COLO668 (cell line): Measurements from ENCODE around the gene CD59.
A peak's percentile ranks its signal among the peaks of the same experiment; 100 is the strongest.
"Not testable (repeated sequence)": the region's sequence is repeated elsewhere in the genome, so short reads cannot be mapped to it uniquely, and the experiment has no call there.

Experiments
- DNase-seq: peaks from one replicate; lab custom pipeline; 2025; ENCODE audit not compliant: unreplicated experiment; lab: John Stamatoyannopoulos, UW

The CD59 gene

GRCh38 chr11:33743291-33743690 lies 7.1 kb upstream of the CD59 start:
- DNase-seq = no peak

GRCh38 chr11:33742249-33742851 lies 6.1 kb upstream of the CD59 start:
- DNase-seq = no peak

GRCh38 chr11:33741806-33742205 lies 5.6 kb upstream of the CD59 start:
- no peak for DNase-seq

GRCh38 chr11:33737362-33737821 lies 1.2 kb upstream of the CD59 start:
- DNase-seq = no peak

- DNase-seq = peak; percentile 36
These were observed 714 bp downstream of the CD59 start for GRCh38 chr11:33735271-33736147.

- DNase-seq = peak; percentile 26
These were observed 1.6 kb downstream of the CD59 start for GRCh38 chr11:33734441-33735270.

- peak; percentile 18 for DNase-seq
These were observed 2.2 kb downstream of the CD59 start for GRCh38 chr11:33733980-33734379.

- no peak for DNase-seq
These were observed 4.3 kb downstream of the CD59 start for GRCh38 chr11:33731723-33732531.

- no peak for DNase-seq
These were observed 5.5 kb downstream of the CD59 start for GRCh38 chr11:33730716-33731115.

- DNase-seq = peak; percentile 19
These were observed 7.1 kb downstream of the CD59 start for GRCh38 chr11:33729072-33729664.

GRCh38 chr11:33727539-33727938 lies 8.7 kb downstream of the CD59 start:
- DNase-seq = not testable (repeated sequence)

GRCh38 chr11:33725496-33725895 lies 10.7 kb downstream of the CD59 start:
- DNase-seq = no peak

- no peak for DNase-seq
These were observed 11.6 kb downstream of the CD59 start for GRCh38 chr11:33724644-33725035.

- no peak for DNase-seq
These were observed 12.9 kb downstream of the CD59 start for GRCh38 chr11:33723238-33723881.

- DNase-seq = no peak
These were observed 13.5 kb downstream of the CD59 start for GRCh38 chr11:33722590-33723234.

GRCh38 chr11:33721984-33722383 lies 14.2 kb downstream of the CD59 start:
- no peak for DNase-seq

GRCh38 chr11:33721426-33721825 lies 14.8 kb downstream of the CD59 start:
- DNase-seq = no peak

- DNase-seq = peak; percentile 43
These were observed 16.6 kb downstream of the CD59 start for GRCh38 chr11:33719587-33719986.

- DNase-seq = no peak
These were observed 17.8 kb downstream of the CD59 start for GRCh38 chr11:33718440-33718839.
